ENCODE measurements around the gene TRIM65. TPM values are rescaled to one million over a fixed set of nuclear protein-coding genes. Genes with fewer than 3 reads are reported as not detected.

Gene TRIM65
- total RNA-seq, 1 donor from 2014 or later: 20.4 TPM

- Histone ChIP-seq H3K27ac (ENCODE audit: low read depth, low read length) (no peak overlapping the region), H3K36me3 (ENCODE audit: control insufficient read depth in 3 of 3, insufficient read depth in 3 of 3, low read length in 3 of 3) (peaks cover 2 to 6% (median 6%) of the 10 kb centered on the region in 3 donors), H3K9ac (ENCODE audit: low read depth in 1 of 3, low read length in 3 of 3) (no peak overlapping the region), H3K9me3 (ENCODE audit: control insufficient read depth in 3 of 3, low read length in 3 of 3) (no peaks in the 10 kb centered on the region), H3K4me1 (ENCODE audit: control insufficient read depth in 3 of 3, insufficient read depth in 3 of 3, low read length in 3 of 3) (no peaks in the 10 kb centered on the region), H3K4me3 (ENCODE audit: low read length in 3 of 3) (no peak overlapping the region), H3K27me3 (ENCODE audit: control insufficient read depth in 3 of 3, insufficient read depth in 3 of 3, low read length in 3 of 3) (no peaks in the 10 kb centered on the region)
These were observed 34.3 kb upstream of the TRIM65 start for GRCh38 chr17:75931062-75931461.

- Histone ChIP-seq H3K9me3 (ENCODE audit: control insufficient read depth in 3 of 3, low read length in 3 of 3) (no peaks in the 10 kb centered on the region), H3K27ac (ENCODE audit: low read depth, low read length) (no peak overlapping the region), H3K4me3 (ENCODE audit: low read length in 3 of 3) (no peak overlapping the region), H3K27me3 (ENCODE audit: control insufficient read depth in 3 of 3, insufficient read depth in 3 of 3, low read length in 3 of 3) (no peaks in the 10 kb centered on the region), H3K36me3 (ENCODE audit: control insufficient read depth in 3 of 3, insufficient read depth in 3 of 3, low read length in 3 of 3) (peaks cover 7 to 13% (median 9%) of the 10 kb centered on the region in 3 donors), H3K4me1 (ENCODE audit: control insufficient read depth in 3 of 3, insufficient read depth in 3 of 3, low read length in 3 of 3) (no peaks in the 10 kb centered on the region), H3K9ac (ENCODE audit: low read depth in 1 of 3, low read length in 3 of 3) (no peak overlapping the region)
These were observed 30.7 kb upstream of the TRIM65 start for GRCh38 chr17:75927286-75927922.

GRCh38 chr17:75926456-75926855 lies 29.7 kb upstream of the TRIM65 start:
- Histone ChIP-seq H3K9me3 (ENCODE audit: control insufficient read depth in 3 of 3, low read length in 3 of 3) (no peaks in the 10 kb centered on the region), H3K9ac (ENCODE audit: low read depth in 1 of 3, low read length in 3 of 3) (no peak overlapping the region), H3K27ac (ENCODE audit: low read depth, low read length) (no peak overlapping the region), H3K27me3 (ENCODE audit: control insufficient read depth in 3 of 3, insufficient read depth in 3 of 3, low read length in 3 of 3) (no peaks in the 10 kb centered on the region), H3K4me1 (ENCODE audit: control insufficient read depth in 3 of 3, insufficient read depth in 3 of 3, low read length in 3 of 3) (no peaks in the 10 kb centered on the region), H3K36me3 (ENCODE audit: control insufficient read depth in 3 of 3, insufficient read depth in 3 of 3, low read length in 3 of 3) (peaks cover 7 to 19% (median 11%) of the 10 kb centered on the region in 3 donors), H3K4me3 (ENCODE audit: low read length in 3 of 3) (no peak overlapping the region)

- H3K36me3 ChIP-seq (ENCODE audit: control insufficient read depth in 3 of 3, insufficient read depth in 3 of 3, low read length in 3 of 3): peaks cover 7 to 19% (median 11%) of the 10 kb centered on the region in 3 donors
These were observed 29.2 kb upstream of the TRIM65 start for GRCh38 chr17:75925912-75926311.

GRCh38 chr17:75925103-75925502 lies 28.4 kb upstream of the TRIM65 start:
- Histone ChIP-seq H3K27ac (ENCODE audit: low read depth, low read length) (no peak overlapping the region), H3K27me3 (ENCODE audit: control insufficient read depth in 3 of 3, insufficient read depth in 3 of 3, low read length in 3 of 3) (no peaks in the 10 kb centered on the region), H3K4me1 (ENCODE audit: control insufficient read depth in 3 of 3, insufficient read depth in 3 of 3, low read length in 3 of 3) (no peaks in the 10 kb centered on the region), H3K9ac (ENCODE audit: low read depth in 1 of 3, low read length in 3 of 3) (no peak overlapping the region), H3K4me3 (ENCODE audit: low read length in 3 of 3) (no peak overlapping the region), H3K36me3 (ENCODE audit: control insufficient read depth in 3 of 3, insufficient read depth in 3 of 3, low read length in 3 of 3) (peaks cover 7 to 19% (median 11%) of the 10 kb centered on the region in 3 donors), H3K9me3 (ENCODE audit: control insufficient read depth in 3 of 3, low read length in 3 of 3) (no peaks in the 10 kb centered on the region)

More at GRCh38 chr17:75925912-75926311, 29.2 kb upstream of the TRIM65 start:
- H3K9me3 ChIP-seq (ENCODE audit: control insufficient read depth in 3 of 3, low read length in 3 of 3): no peaks in the 10 kb centered on the region
- no peak overlapping the region for H3K27ac ChIP-seq (ENCODE audit: low read depth, low read length)
- no peaks in the 10 kb centered on the region for H3K27me3 ChIP-seq (ENCODE audit: control insufficient read depth in 3 of 3, insufficient read depth in 3 of 3, low read length in 3 of 3)
- H3K4me1 ChIP-seq (ENCODE audit: control insufficient read depth in 3 of 3, insufficient read depth in 3 of 3, low read length in 3 of 3): no peaks in the 10 kb centered on the region
- no peak overlapping the region for H3K9ac ChIP-seq (ENCODE audit: low read depth in 1 of 3, low read length in 3 of 3)
- no peak overlapping the region for H3K4me3 ChIP-seq (ENCODE audit: low read length in 3 of 3)

- Histone ChIP-seq H3K27ac (ENCODE audit: low read depth, low read length) (no peak overlapping the region), H3K4me3 (ENCODE audit: low read length in 3 of 3) (no peak overlapping the region), H3K9me3 (ENCODE audit: control insufficient read depth in 3 of 3, low read length in 3 of 3) (no peaks in the 10 kb centered on the region), H3K27me3 (ENCODE audit: control insufficient read depth in 3 of 3, insufficient read depth in 3 of 3, low read length in 3 of 3) (no peaks in the 10 kb centered on the region), H3K9ac (ENCODE audit: low read depth in 1 of 3, low read length in 3 of 3) (no peak overlapping the region), H3K4me1 (ENCODE audit: control insufficient read depth in 3 of 3, insufficient read depth in 3 of 3, low read length in 3 of 3) (no peaks in the 10 kb centered on the region), H3K36me3 (ENCODE audit: control insufficient read depth in 3 of 3, insufficient read depth in 3 of 3, low read length in 3 of 3) (peaks cover 7 to 19% (median 13%) of the 10 kb centered on the region in 3 donors)
These were observed 26.5 kb upstream of the TRIM65 start for GRCh38 chr17:75922963-75923874.

GRCh38 chr17:75922173-75922961 lies 25.6 kb upstream of the TRIM65 start:
- H3K36me3 ChIP-seq (ENCODE audit: control insufficient read depth in 3 of 3, insufficient read depth in 3 of 3, low read length in 3 of 3): peaks cover 9 to 19% (median 13%) of the 10 kb centered on the region in 3 donors
- no peak overlapping the region for H3K27ac ChIP-seq (ENCODE audit: low read depth, low read length)
- no peaks in the 10 kb centered on the region for H3K4me1 ChIP-seq (ENCODE audit: control insufficient read depth in 3 of 3, insufficient read depth in 3 of 3, low read length in 3 of 3)
- no peaks in the 10 kb centered on the region for H3K9me3 ChIP-seq (ENCODE audit: control insufficient read depth in 3 of 3, low read length in 3 of 3)
- no peaks in the 10 kb centered on the region for H3K27me3 ChIP-seq (ENCODE audit: control insufficient read depth in 3 of 3, insufficient read depth in 3 of 3, low read length in 3 of 3)
- H3K4me3 ChIP-seq (ENCODE audit: low read length in 3 of 3): no peak overlapping the region
- H3K9ac ChIP-seq (ENCODE audit: low read depth in 1 of 3, low read length in 3 of 3): no peak overlapping the region

- Histone ChIP-seq H3K27ac (ENCODE audit: low read depth, low read length) (no peak overlapping the region), H3K4me3 (ENCODE audit: low read length in 3 of 3) (no peak overlapping the region), H3K4me1 (ENCODE audit: control insufficient read depth in 3 of 3, insufficient read depth in 3 of 3, low read length in 3 of 3) (no peaks in the 10 kb centered on the region), H3K9ac (ENCODE audit: low read depth in 1 of 3, low read length in 3 of 3) (no peak overlapping the region), H3K9me3 (ENCODE audit: control insufficient read depth in 3 of 3, low read length in 3 of 3) (no peaks in the 10 kb centered on the region), H3K27me3 (ENCODE audit: control insufficient read depth in 3 of 3, insufficient read depth in 3 of 3, low read length in 3 of 3) (no peaks in the 10 kb centered on the region), H3K36me3 (ENCODE audit: control insufficient read depth in 3 of 3, insufficient read depth in 3 of 3, low read length in 3 of 3) (peaks cover 11 to 18% (median 12%) of the 10 kb centered on the region in 3 donors)
These were observed 24.8 kb upstream of the TRIM65 start for GRCh38 chr17:75921596-75921995.

- H3K27ac ChIP-seq (ENCODE audit: low read depth, low read length): no peak overlapping the region
- H3K4me1 ChIP-seq (ENCODE audit: control insufficient read depth in 3 of 3, insufficient read depth in 3 of 3, low read length in 3 of 3): no peaks in the 10 kb centered on the region
- H3K9me3 ChIP-seq (ENCODE audit: control insufficient read depth in 3 of 3, low read length in 3 of 3): no peaks in the 10 kb centered on the region
- H3K27me3 ChIP-seq (ENCODE audit: control insufficient read depth in 3 of 3, insufficient read depth in 3 of 3, low read length in 3 of 3): no peaks in the 10 kb centered on the region
- H3K4me3 ChIP-seq (ENCODE audit: low read length in 3 of 3): no peak overlapping the region
- no peak overlapping the region for H3K9ac ChIP-seq (ENCODE audit: low read depth in 1 of 3, low read length in 3 of 3)
- H3K36me3 ChIP-seq (ENCODE audit: control insufficient read depth in 3 of 3, insufficient read depth in 3 of 3, low read length in 3 of 3): peaks cover 8 to 9% (median 9%) of the 10 kb centered on the region in 3 donors
These were observed 23.4 kb upstream of the TRIM65 start for GRCh38 chr17:75920045-75920560.
